RWPE1 (cell line): ENCODE measurements around the gene RNF144A.

Source experiments
- CTCF ChIA-PET: fragments of 350-600 bp; sonication (Branson Sonifier 250); formaldehyde crosslinking; extraction: SDS; loops from one replicate; lab custom pipeline; 2021; lab: Yijun Ruan, JAX
- POLR2A ChIA-PET: fragments of 400-600 bp; formaldehyde crosslinking; extraction: SDS; loops from one replicate; lab custom pipeline; 2020; ENCODE audit warnings: antibody characterized with exemption; ENCODE audit not compliant: low non-redundant PET; lab: Yijun Ruan, JAX
- DNase-seq: peaks from one replicate; pipeline ENCODE4 v3.0.0; 2012; ENCODE audit warnings: low spot score
- H3K27ac ChIP-seq: fragments of 450-650 bp; 2 replicates; pipeline ENCODE4 v1.5.1; 2017
- CTCF ChIP-seq: fragments of 450-650 bp; conservative IDR thresholded peaks from 2 replicates; pipeline ENCODE4 v1.5.1; 2017; ENCODE audit warnings: low read depth, mild to moderate bottlenecking

RNF144A gene

GRCh38 chr2:6943523-6943922 lies 26.3 kb downstream of the RNF144A start:
- ChIA-PET CTCF (no interaction called here), POLR2A (no interaction called here)
- no peak overlapping the region for H3K27ac ChIP-seq
- TF ChIP-seq CTCF = no peak
- DNase-seq = no peak

- DNase-seq = no peak
Observed at GRCh38 chr2:6943971-6944370, 26.8 kb downstream of the RNF144A start.

GRCh38 chr2:6944555-6944954 lies 27.3 kb downstream of the RNF144A start:
- ChIA-PET POLR2A (no interaction called here), CTCF (no interaction called here)
- no peak for TF ChIP-seq CTCF
- DNase-seq = no peak
- H3K27ac ChIP-seq = no peak overlapping the region

More at GRCh38 chr2:6943971-6944370, 26.8 kb downstream of the RNF144A start:
- POLR2A ChIA-PET = no interaction called here
- no peak for TF ChIP-seq CTCF
- no peak overlapping the region for H3K27ac ChIP-seq
- CTCF ChIA-PET = no interaction called here

- POLR2A ChIA-PET = no interaction called here
Observed at GRCh38 chr2:6945087-6945813, 28.0 kb downstream of the RNF144A start.

DNA sequence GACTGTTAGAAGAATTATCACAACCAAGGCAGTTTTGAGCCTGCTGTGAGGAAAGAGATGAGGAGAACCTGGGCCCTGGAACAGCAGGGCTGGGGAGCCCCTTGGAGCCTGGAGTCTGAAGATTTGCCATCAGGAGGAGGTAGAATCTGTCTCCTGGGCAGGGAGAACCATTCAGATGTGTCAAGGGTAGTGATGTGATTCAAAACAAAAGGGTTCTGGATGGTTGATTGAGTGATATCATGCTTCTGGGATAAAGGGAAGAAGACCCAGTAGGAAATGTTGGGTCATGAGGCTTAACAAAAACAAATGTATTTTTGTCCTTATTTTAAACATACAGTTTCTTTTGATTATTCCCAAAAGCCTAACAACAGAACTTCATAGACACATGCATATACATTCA lies 28.6 kb downstream of the RNF144A start:
- ChIA-PET POLR2A (no interaction called here), CTCF (no interaction called here)
- H3K27ac ChIP-seq = no peak overlapping the region
- DNase-seq = no peak
- no peak for TF ChIP-seq CTCF

More at GRCh38 chr2:6945087-6945813, 28.0 kb downstream of the RNF144A start:
- CTCF ChIA-PET = no interaction called here
- no peak for TF ChIP-seq CTCF
- H3K27ac ChIP-seq = no peak overlapping the region
- no peak for DNase-seq

GRCh38 chr2:6946722-6947121 lies 29.5 kb downstream of the RNF144A start:
- TF ChIP-seq CTCF = no peak
- DNase-seq = peak; percentile 14
- no peak overlapping the region for H3K27ac ChIP-seq
- POLR2A ChIA-PET = no interaction called here
- CTCF ChIA-PET = no interaction called here
